Stimulated activated CD4-positive, alpha-beta T cell treated with anti-CD3 and anti-CD28 coated beads, Interleukin-15, amount 100 ng/mL, for 48 hours (primary cell): ENCODE measurements around the gene PTPRT.

ENCODE experiments used
- DNase-seq, 2 donors: peaks; one replicate each; pipeline ENCODE4 v3.0.0-alpha.2; 2020; ENCODE audit warnings: low read depth in 2 of 2

PTPRT gene

GRCh38 chr20:42461965-42462593, 727.6 kb downstream of the PTPRT start:
- DNase-seq: no peak

- no peak for DNase-seq
These were observed 728.4 kb downstream of the PTPRT start for GRCh38 chr20:42461291-42461690.

GRCh38 chr20:42447270-42447669, 742.4 kb downstream of the PTPRT start:
- no peak for DNase-seq

- no peak for DNase-seq
These were observed 744.9 kb downstream of the PTPRT start for GRCh38 chr20:42444799-42445198.

GRCh38 chr20:42443200-42443599, 746.5 kb downstream of the PTPRT start:
- no peak for DNase-seq

- no peak for DNase-seq
These were observed 747.0 kb downstream of the PTPRT start for GRCh38 chr20:42442716-42443115.

- no peak for DNase-seq
These were observed 747.8 kb downstream of the PTPRT start for GRCh38 chr20:42441864-42442331.

GRCh38 chr20:42441196-42441863, 748.4 kb downstream of the PTPRT start:
- DNase-seq: no peak

GRCh38 chr20:42435230-42435629, 754.5 kb downstream of the PTPRT start:
- no peak for DNase-seq

GRCh38 chr20:42432496-42433334, 757.0 kb downstream of the PTPRT start:
- no peak for DNase-seq

- DNase-seq: no peak
These were observed 759.1 kb downstream of the PTPRT start for GRCh38 chr20:42430598-42430997.

- no peak for DNase-seq
These were observed 759.8 kb downstream of the PTPRT start for GRCh38 chr20:42429761-42430458.

- no peak for DNase-seq
These were observed 769.7 kb downstream of the PTPRT start for GRCh38 chr20:42419814-42420532.

- no peak for DNase-seq
These were observed 782.9 kb downstream of the PTPRT start for GRCh38 chr20:42406826-42407225.

- DNase-seq: no peak
These were observed 787.3 kb downstream of the PTPRT start for GRCh38 chr20:42402455-42402854.

GRCh38 chr20:42401613-42402012, 788.1 kb downstream of the PTPRT start:
- no peak for DNase-seq

GRCh38 chr20:42399802-42400201, 789.9 kb downstream of the PTPRT start:
- no peak for DNase-seq

- DNase-seq: no peak
These were observed 797.3 kb downstream of the PTPRT start for GRCh38 chr20:42392442-42392841.

- DNase-seq: no peak
These were observed 797.9 kb downstream of the PTPRT start for GRCh38 chr20:42391807-42392206.

GRCh38 chr20:42380287-42380686, 809.4 kb downstream of the PTPRT start:
- no peak for DNase-seq

GRCh38 chr20:42379385-42379784, 810.3 kb downstream of the PTPRT start:
- no peak for DNase-seq
